ENCODE measurements around the gene ZNF618. TPM values are rescaled to one million over a fixed set of nuclear protein-coding genes. Genes with fewer than 3 reads are reported as not detected.

Gene ZNF618
- total RNA-seq, 2 experiments from 2014 or later: 0.22 to 0.27 TPM

DNA sequence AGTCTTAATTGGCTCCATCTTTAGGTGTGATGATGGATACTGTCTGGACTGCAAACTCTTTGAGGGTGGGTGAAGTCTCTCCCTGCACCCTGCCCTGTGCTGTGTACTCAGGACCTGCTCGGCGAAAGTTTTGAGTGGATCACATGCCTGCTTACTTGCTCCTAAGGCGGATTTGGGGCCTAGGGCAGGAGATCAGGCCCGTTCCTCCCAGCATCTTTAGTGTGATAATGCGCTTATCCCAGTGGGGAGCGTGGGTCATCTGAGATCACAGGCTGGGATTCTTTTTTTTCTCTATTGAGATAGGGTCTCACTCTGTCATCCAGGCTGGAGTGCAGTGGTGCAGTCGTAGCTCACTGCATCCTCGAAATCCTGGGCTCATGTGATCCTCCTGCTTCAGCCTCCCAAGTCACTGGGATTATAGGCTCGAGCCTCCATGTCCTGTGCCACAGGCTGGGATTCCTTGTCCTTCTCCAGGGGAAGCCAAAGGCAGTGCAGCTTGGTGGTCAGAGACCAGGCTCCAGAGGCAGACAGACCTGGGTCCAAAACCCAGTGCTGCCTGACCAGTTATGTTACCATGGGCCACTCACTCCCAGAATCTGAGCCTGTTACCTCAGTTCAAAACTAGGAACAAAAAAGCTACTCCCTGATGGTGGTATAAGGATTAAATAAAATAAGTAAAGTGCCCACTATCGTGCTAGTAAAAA lies 59.7 kb downstream of the ZNF618 start:
- Mint-ChIP-seq H3K9me3 (no peaks in the 10 kb centered on the region), H3K36me3 (ENCODE audit: low read depth) (no peaks in the 10 kb centered on the region), H3K4me3 (no peak overlapping the region), H3K27ac (no peak overlapping the region), H3K4me1 (ENCODE audit: low read depth) (no peaks in the 10 kb centered on the region), H3K27me3 (no peaks in the 10 kb centered on the region)
- intact Hi-C loops (cut with micrococcal nuclease): no loop called here
- no peak for ATAC-seq
- TF ChIP-seq, protein P1, sequence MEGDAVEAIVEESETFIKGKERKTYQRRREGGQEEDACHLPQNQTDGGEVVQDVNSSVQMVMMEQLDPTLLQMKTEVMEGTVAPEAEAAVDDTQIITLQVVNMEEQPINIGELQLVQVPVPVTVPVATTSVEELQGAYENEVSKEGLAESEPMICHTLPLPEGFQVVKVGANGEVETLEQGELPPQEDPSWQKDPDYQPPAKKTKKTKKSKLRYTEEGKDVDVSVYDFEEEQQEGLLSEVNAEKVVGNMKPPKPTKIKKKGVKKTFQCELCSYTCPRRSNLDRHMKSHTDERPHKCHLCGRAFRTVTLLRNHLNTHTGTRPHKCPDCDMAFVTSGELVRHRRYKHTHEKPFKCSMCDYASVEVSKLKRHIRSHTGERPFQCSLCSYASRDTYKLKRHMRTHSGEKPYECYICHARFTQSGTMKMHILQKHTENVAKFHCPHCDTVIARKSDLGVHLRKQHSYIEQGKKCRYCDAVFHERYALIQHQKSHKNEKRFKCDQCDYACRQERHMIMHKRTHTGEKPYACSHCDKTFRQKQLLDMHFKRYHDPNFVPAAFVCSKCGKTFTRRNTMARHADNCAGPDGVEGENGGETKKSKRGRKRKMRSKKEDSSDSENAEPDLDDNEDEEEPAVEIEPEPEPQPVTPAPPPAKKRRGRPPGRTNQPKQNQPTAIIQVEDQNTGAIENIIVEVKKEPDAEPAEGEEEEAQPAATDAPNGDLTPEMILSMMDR (IDR thresholded peaks at IDR 0.05): no peak
- no peak for DNase-seq
- POLR2A ChIA-PET: no interaction called here
- CTCF ChIA-PET: no interaction called here

DNA sequence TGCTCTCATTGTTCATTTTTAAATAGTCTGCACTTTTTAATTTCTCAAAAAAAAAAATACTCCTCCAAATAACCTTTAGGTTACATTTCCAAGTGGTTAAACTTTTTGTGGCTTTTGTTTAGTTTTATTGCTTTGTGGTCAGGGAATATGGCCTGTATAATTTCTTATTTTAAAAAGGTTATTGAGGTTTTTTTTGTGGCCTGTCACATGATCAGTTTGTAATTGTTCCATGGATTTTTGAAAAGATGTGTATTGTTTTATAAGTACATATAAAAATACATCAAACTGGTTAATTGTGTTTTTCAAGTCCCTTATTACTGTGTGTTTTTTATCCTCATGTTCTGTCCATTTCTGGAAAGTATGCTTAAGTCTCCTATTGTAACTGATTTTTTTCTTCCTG lies 64.0 kb downstream of the ZNF618 start:
- H3K4me3 Mint-ChIP-seq: no peak overlapping the region
- no peaks in the 10 kb centered on the region for H3K4me1 Mint-ChIP-seq (ENCODE audit: low read depth)
- no peaks in the 10 kb centered on the region for H3K9me3 Mint-ChIP-seq
- H3K27ac Mint-ChIP-seq: no peak overlapping the region
- TF ChIP-seq, protein P1 (IDR thresholded peaks at IDR 0.05): no peak
- H3K27me3 Mint-ChIP-seq: no peaks in the 10 kb centered on the region
- CTCF ChIA-PET: no interaction called here
- POLR2A ChIA-PET: no interaction called here
- intact Hi-C loops (cut with micrococcal nuclease): no loop called here
- ATAC-seq: no peak
- no peaks in the 10 kb centered on the region for H3K36me3 Mint-ChIP-seq (ENCODE audit: low read depth)
- no peak for DNase-seq

DNA sequence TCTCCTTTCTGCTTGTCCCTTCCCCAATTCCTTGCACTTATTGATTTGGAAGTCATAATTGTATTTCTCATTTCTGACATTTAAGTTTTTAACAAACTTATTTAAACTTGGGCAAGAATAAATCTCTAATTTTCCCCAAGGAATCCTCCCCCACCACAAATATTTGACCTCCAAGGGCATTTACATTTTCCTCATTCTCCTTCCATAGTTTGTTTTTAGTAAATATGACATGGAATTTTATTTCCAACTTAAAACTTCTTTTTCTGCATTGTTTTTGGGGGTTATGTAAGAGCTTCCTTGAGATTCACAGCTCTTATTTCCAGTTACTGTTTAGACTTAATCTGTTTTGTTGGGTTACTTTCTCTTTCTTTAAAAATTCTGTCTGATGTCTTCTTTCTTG lies 64.9 kb downstream of the ZNF618 start:
- POLR2A ChIA-PET: no interaction called here
- TF ChIP-seq, protein P1 (IDR thresholded peaks at IDR 0.05): no peak
- H3K4me1 Mint-ChIP-seq (ENCODE audit: low read depth): no peaks in the 10 kb centered on the region
- intact Hi-C loops (cut with micrococcal nuclease): no loop called here
- ATAC-seq (no peak), DNase-seq (no peak)
- no peaks in the 10 kb centered on the region for H3K9me3 Mint-ChIP-seq
- H3K4me3 Mint-ChIP-seq: no peak overlapping the region
- H3K27me3 Mint-ChIP-seq: no peaks in the 10 kb centered on the region
- CTCF ChIA-PET: no interaction called here
- H3K27ac Mint-ChIP-seq: no peak overlapping the region
- no peaks in the 10 kb centered on the region for H3K36me3 Mint-ChIP-seq (ENCODE audit: low read depth)

DNA sequence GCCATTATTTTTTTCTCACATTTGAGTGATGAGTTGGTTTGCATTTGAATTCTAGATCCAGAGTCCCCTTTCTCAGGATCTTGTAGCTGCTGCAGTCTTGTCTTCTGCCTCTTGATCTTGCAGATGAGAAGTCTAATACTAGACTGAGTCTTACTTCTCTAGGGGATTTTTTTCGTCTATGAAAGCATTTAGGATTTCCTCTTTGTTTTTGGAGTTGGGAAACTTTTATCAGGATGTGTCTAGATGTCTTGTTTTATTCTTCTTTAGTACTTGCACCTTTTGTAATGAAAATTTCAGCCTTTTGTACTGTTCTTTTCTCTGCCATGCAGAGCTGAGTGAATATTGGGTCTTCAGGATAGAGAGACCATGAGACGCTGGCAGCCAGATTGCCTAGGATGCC lies 65.4 kb downstream of the ZNF618 start:
- H3K4me3 Mint-ChIP-seq: no peak overlapping the region
- no peaks in the 10 kb centered on the region for H3K4me1 Mint-ChIP-seq (ENCODE audit: low read depth)
- no peaks in the 10 kb centered on the region for H3K27me3 Mint-ChIP-seq
- no peaks in the 10 kb centered on the region for H3K36me3 Mint-ChIP-seq (ENCODE audit: low read depth)
- intact Hi-C loops (cut with micrococcal nuclease): no loop called here
- ATAC-seq (no peak), DNase-seq (no peak)
- no peak overlapping the region for H3K27ac Mint-ChIP-seq
- no peaks in the 10 kb centered on the region for H3K9me3 Mint-ChIP-seq
- CTCF ChIA-PET: interaction anchor here (1.2 kb wide), 1 partner anchor 22 kb away, joined by 5 read pairs; no protein-coding TSS in a partner anchor
- TF ChIP-seq, protein P1 (IDR thresholded peaks at IDR 0.05): no peak
- POLR2A ChIA-PET: interaction anchor here (0.6 kb wide), 1 partner anchor 626 kb away, joined by 3 read pairs; no protein-coding TSS in a partner anchor

DNA sequence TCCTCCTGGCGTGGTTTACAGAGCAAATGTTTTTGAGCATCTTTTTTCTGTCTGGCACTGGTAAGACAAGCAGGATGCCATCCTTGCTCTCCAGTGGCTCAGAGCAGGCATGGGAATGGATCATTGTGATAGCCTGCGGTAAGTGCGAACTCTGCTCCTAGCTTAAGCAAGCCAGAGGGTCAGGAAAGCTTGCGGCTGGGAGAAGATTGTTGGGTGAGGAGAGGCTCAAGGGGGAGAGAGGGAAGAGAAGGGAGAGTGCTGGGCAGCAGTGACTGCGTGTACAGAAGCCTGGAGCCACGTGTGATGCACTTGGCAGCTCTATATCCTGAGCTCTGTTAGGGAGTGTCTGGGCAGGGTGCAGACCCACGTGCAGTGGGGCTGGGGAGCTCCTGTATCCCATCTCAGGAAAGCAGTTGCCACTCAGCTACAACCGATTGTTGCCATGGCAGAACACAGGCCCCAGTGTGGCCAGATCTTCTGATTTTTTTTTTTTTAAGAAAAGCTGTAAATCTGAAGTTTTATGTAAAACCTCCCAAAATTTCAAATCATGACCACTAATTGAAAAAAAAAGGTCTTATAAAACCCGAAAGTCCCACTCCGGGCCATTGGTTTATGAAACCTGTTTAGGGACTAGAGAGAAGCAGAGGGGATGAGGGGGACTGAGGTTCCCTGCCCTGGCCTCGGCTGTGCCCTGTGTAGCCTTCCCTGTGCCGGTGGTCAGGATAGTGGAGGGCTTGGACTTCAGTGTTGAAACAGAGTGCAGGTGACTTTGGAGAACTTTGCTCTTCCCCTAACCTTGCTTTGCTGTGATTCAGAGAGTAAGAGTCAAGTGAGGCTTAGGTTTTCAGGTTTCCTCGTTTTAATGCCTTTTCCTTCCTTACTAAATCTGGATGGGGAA lies 67.3 kb downstream of the ZNF618 start:
- Mint-ChIP-seq H3K27me3 (no peaks in the 10 kb centered on the region), H3K4me3 (no peak overlapping the region), H3K4me1 (ENCODE audit: low read depth) (no peaks in the 10 kb centered on the region), H3K9me3 (no peaks in the 10 kb centered on the region), H3K27ac (no peak overlapping the region), H3K36me3 (ENCODE audit: low read depth) (no peaks in the 10 kb centered on the region)
- ATAC-seq (no peak), DNase-seq (no peak)
- intact Hi-C loops (cut with micrococcal nuclease): no loop called here
- POLR2A ChIA-PET: no interaction called here
- TF ChIP-seq, protein P1 (IDR thresholded peaks at IDR 0.05): no peak
- CTCF ChIA-PET: interaction anchor here (1.5 kb wide), 1 partner anchor 19 kb away, joined by 3 read pairs; no protein-coding TSS in a partner anchor
